ENCODE measurements around the gene ITPRIP.

DNA sequence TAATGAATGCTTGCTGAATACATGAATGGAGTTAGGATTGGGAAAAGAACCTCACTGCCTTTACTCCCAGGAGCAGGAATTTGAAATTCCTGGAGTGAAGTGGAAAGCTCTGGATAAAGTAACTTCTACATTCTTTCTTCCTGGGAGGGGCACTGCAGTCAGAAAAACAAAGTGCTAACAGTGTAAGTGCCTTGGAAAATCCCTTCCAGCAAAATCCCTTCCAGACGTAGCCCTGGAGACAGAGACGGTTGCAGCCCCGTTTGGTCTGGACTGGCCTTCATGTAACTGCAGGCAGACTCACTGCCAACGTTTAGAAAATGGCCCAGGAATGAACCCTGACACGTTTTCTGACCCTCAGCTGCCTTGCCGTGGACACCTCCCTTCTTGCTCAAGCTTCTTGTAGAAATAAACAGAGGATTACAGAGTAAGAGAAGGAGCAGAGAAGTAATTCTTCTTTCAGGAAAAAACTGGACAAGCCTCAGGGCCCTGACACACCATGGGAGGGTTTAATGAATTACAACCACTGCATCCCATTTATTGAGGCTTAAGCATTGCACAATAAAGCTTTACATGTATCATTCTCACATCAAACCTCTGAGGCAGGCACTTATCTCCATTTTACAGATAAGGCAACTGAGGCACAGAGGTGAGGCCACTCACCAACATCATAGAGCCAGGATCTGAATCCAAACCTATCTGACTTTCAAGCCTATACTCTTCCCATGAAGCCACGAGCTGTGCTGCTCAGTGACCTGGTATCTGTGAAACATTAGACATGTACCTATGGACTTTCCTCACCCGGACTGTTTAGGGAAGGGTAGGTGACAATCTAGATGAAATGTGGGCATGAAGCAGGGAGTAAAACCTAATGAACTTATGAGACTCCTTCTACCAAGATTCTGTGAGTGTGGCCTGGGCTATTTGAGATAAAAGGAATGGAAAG, 7.8 kb downstream of the ITPRIP start:
- TF ChIP-seq, protein P1, sequence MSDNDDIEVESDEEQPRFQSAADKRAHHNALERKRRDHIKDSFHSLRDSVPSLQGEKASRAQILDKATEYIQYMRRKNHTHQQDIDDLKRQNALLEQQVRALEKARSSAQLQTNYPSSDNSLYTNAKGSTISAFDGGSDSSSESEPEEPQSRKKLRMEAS (IDR thresholded peaks at IDR 0.05), result no peak
- no peak for TF ChIP-seq EGR1 (IDR thresholded peaks at IDR 0.05)
- TF ChIP-seq RAD21 (IDR thresholded peaks at IDR 0.05; ENCODE audit: low read depth), result no peak
- TF ChIP-seq TAF1 (IDR thresholded peaks at IDR 0.05; ENCODE audit: low read depth), result no peak
- no peak for TF ChIP-seq TCF12 (IDR thresholded peaks at IDR 0.05; ENCODE audit: low read depth)
- TF ChIP-seq ZBTB7A (IDR thresholded peaks at IDR 0.05; ENCODE audit: low read depth), result no peak
- TF ChIP-seq NFIC (IDR thresholded peaks at IDR 0.05), result no peak

Measured in Ishikawa (cell line).